ENCODE results near the gene PRR33.

The PRR33 gene

GRCh38 chr11:1916132-1916985 lies 24.7 kb upstream of the PRR33 start:
- no peak for DNase-seq

GRCh38 chr11:1915795-1916131 lies 24.1 kb upstream of the PRR33 start:
- no peak for DNase-seq

- DNase-seq = no peak
These were observed 21.8 kb upstream of the PRR33 start for GRCh38 chr11:1913271-1914060.

- DNase-seq = no peak
These were observed 20.7 kb upstream of the PRR33 start for GRCh38 chr11:1912289-1912878.

- DNase-seq = no peak
These were observed 17.8 kb upstream of the PRR33 start for GRCh38 chr11:1909524-1909923.

- DNase-seq = no peak
These were observed 16.9 kb upstream of the PRR33 start for GRCh38 chr11:1908618-1909017.

GRCh38 chr11:1906611-1907423 lies 15.1 kb upstream of the PRR33 start:
- no peak for DNase-seq

- no peak for DNase-seq
These were observed 14.5 kb upstream of the PRR33 start for GRCh38 chr11:1906181-1906580.

- DNase-seq = no peak
These were observed 8.0 kb upstream of the PRR33 start for GRCh38 chr11:1899686-1900085.

GRCh38 chr11:1899090-1899489 lies 7.4 kb upstream of the PRR33 start:
- DNase-seq = no peak

- DNase-seq = no peak
These were observed 5.2 kb upstream of the PRR33 start for GRCh38 chr11:1896923-1897322.

GRCh38 chr11:1896468-1896867 lies 4.8 kb upstream of the PRR33 start:
- DNase-seq = no peak

- DNase-seq = no peak
These were observed 3.1 kb upstream of the PRR33 start for GRCh38 chr11:1894759-1895158.

- DNase-seq = no peak
These were observed 2.1 kb upstream of the PRR33 start for GRCh38 chr11:1893581-1894359.

- no peak for DNase-seq
These were observed 863 bp upstream of the PRR33 start for GRCh38 chr11:1892558-1892957.

GRCh38 chr11:1892116-1892515 lies 421 bp upstream of the PRR33 start:
- DNase-seq = no peak

GRCh38 chr11:1890856-1891830 lies 552 bp downstream of the PRR33 start:
- no peak for DNase-seq

- DNase-seq = no peak
These were observed 1.5 kb downstream of the PRR33 start for GRCh38 chr11:1889941-1890855.

- peak; percentile 36 for DNase-seq
These were observed 2.3 kb downstream of the PRR33 start for GRCh38 chr11:1889224-1889930.

Data from islet precursor cell (in vitro differentiated cells).